Gastrocnemius medialis (tissue), 4 donors: Measurements from ENCODE around the gene OST4. TPM values are rescaled to one million over a fixed set of nuclear protein-coding genes. Genes with fewer than 3 reads are reported as not detected.
A peak's percentile ranks its signal among the peaks of the same experiment; 100 is the strongest.

Experiments
- ATAC-seq, 2 donors: fragments of 150-250 bp; one replicate each; pipeline ENCODE4 v1.9.1; 2016
- DNase-seq, 2 donors: peaks; one replicate each; pipeline ENCODE4 v3.0.0-alpha.2; 2019
- H3K27ac ChIP-seq, 4 donors: fragments of 200-600 bp; sonication (generic); 1 replicate in 1 of 4; 2 replicates in 3 of 4; pipeline ENCODE4 v1.5.1; 2016 to 2018; ENCODE audit warnings: mild to moderate bottlenecking in 2 of 4, moderate library complexity in 1 of 4
- H3K27me3 ChIP-seq, 3 donors: fragments of 200-600 bp; sonication (generic) in 2 of 3; 1 replicate in 1 of 3; 2 replicates in 2 of 3; pipeline versions ENCODE4 v1.5.1 to v1.6.0; 2016 to 2019; ENCODE audit warnings: mild to moderate bottlenecking in 1 of 3, moderate library complexity in 1 of 3
- H3K36me3 ChIP-seq, 2 donors: fragments of 200-600 bp; sonication (generic) in 1 of 2; one replicate each; pipeline ENCODE4 v1.5.1; 2017 to 2018
- H3K4me1 ChIP-seq, 2 donors: fragments of 200-600 bp; sonication (generic) in 1 of 2; one replicate each; pipeline ENCODE4 v1.5.1; 2016 to 2017; ENCODE audit warnings: mild to moderate bottlenecking in 2 of 2
- H3K4me3 ChIP-seq, 4 donors: fragments of 200-600 bp; sonication (generic) in 3 of 4; 1 replicate in 1 of 4; 2 replicates in 3 of 4; pipeline ENCODE4 v1.5.1; 2016 to 2019; ENCODE audit warnings: mild to moderate bottlenecking in 2 of 4
- H3K9me3 ChIP-seq, 3 donors: fragments of 200-600 bp; sonication (generic) in 2 of 3; 1 replicate in 1 of 3; 2 replicates in 2 of 3; pipeline ENCODE4 v1.5.1; 2016 to 2019
- POLR2A ChIP-seq, 2 donors: fragments of 450-650 bp; IDR thresholded peaks; one replicate each; pipeline ENCODE4 v1.6.1; 2017; ENCODE audit warnings: antibody characterized with exemption in 2 of 2, mild to moderate bottlenecking in 2 of 2, moderate library complexity in 2 of 2
- in situ Hi-C, 4 donors: fragments of 200-750 bp; cut with MboI; loops; one replicate each; pipeline versions ENCODE4 v1.15.0 to v1.8.0; 2017; ENCODE audit warnings: low sequenced_read_pairs in 4 of 4
- intact Hi-C: fragments of 100-400 bp; cut with DNase I; formaldehyde crosslinking; loops from one replicate; pipeline ENCODE4 v1.15.1; 2023; ENCODE audit warnings: low total_unique reads
- total RNA-seq, 4 donors: library from RNA; depleted of rRNA; stranded (reverse); fragments of >200 nt; gene quantifications; one replicate each; pipeline versions ENCODE4 v1.1.0 to v1.2.3, GENCODE V29; 2016
- TF ChIP-seq, protein P1 (sequence below), 5 experiments: fragments of 450-650 bp in 3 of 5; fragments of 200-600 bp in 2 of 5; sonication (generic) in 2 of 5; IDR thresholded peaks in 4 of 5; conservative IDR thresholded peaks in 1 of 5; 1 replicate in 4 of 5; 2 replicates in 1 of 5; pipeline ENCODE4 v1.5.1; 2016 to 2019; ENCODE audit warnings: antibody characterized with exemption in 5 of 5, mild to moderate bottlenecking in 3 of 5, moderate library complexity in 3 of 5

The OST4 gene
- total RNA-seq, 4 donors from 2014 or later, result 191 to 283 (median 251) TPM

DNA sequence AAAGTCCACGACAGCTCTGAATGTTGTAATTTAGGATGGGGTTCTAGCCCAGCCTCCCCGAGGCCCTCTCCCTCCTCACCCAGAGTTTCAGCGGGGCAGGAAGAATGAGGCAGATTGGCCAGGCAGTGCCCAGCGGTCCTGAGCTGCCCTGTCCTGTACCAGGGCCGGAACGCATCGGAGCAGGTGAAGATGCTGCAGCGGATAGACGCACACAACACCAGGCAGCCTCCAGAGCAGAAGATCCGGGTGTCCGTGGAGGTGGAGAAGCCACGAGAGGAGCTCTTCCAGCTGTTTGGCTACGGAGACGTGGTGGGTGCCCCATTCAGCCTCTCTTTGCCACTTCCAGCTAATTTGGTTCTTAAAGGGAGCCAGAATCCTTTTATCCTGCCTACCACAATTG lies 25.9 kb upstream of the OST4 start:
- intact Hi-C loops, result no loop called here

DNA sequence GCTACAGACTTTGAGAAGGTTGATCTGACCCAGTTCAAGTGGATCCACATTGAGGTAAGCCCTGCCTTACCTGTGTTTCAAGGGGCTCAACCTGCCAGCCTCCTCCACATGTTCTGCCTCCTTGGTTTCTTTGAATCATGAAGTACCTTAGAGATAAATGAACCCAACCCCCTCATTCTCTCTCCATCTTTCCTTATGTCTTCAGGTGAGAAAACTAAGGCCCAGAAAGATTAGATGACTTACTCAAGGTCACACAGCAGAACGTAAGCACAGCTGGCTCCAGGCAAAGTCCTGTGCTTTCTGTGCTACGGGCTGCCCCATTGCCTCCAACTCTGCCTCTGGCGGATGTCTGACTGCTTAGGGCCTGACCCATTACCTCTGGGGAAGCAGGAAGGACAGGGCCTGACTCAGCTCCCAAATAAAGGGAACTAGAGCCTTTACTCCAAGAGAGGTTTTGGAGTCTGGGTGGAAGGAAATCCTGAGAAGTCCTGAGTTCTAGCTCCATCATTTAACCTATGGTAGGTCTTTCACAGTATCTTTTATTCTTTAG lies 25.4 kb upstream of the OST4 start:
- peaks cover 5 to 8% of the 10 kb centered on the region in 2 donors for H3K4me1 ChIP-seq
- in situ Hi-C loops, result loop anchor here in 2 of 4 donors (5.0 to 10.0 kb wide), 2 partner anchors 95 to 188 kb away; partner anchors contain the start of gene TRIM54 (in 2 of the 2)
- no peaks in the 10 kb centered on the region for H3K36me3 ChIP-seq
- intact Hi-C loops, result no loop called here
- no peak overlapping the region for H3K4me3 ChIP-seq
- peak overlapping the region; percentile 69 to 78 (median 71) for H3K27ac ChIP-seq
- ATAC-seq (no peak), DNase-seq (no peak)
- TF ChIP-seq, protein P1, sequence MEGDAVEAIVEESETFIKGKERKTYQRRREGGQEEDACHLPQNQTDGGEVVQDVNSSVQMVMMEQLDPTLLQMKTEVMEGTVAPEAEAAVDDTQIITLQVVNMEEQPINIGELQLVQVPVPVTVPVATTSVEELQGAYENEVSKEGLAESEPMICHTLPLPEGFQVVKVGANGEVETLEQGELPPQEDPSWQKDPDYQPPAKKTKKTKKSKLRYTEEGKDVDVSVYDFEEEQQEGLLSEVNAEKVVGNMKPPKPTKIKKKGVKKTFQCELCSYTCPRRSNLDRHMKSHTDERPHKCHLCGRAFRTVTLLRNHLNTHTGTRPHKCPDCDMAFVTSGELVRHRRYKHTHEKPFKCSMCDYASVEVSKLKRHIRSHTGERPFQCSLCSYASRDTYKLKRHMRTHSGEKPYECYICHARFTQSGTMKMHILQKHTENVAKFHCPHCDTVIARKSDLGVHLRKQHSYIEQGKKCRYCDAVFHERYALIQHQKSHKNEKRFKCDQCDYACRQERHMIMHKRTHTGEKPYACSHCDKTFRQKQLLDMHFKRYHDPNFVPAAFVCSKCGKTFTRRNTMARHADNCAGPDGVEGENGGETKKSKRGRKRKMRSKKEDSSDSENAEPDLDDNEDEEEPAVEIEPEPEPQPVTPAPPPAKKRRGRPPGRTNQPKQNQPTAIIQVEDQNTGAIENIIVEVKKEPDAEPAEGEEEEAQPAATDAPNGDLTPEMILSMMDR (IDR thresholded peaks at IDR 0.05 in 4 of 5, conservative IDR thresholded peaks at IDR 0.05 in 1 of 5), result no peak
- TF ChIP-seq POLR2A (IDR thresholded peaks at IDR 0.05), result no peak
- H3K27me3 ChIP-seq, result no peaks in the 10 kb centered on the region
- H3K9me3 ChIP-seq, result no peaks in the 10 kb centered on the region

More for the DNA sequence above, 25.9 kb upstream of the OST4 start:
- DNase-seq, result no peak
- ATAC-seq, result no peak
- Histone ChIP-seq H3K4me1 (peaks cover 5 to 8% of the 10 kb centered on the region in 2 donors), H3K4me3 (no peak overlapping the region), H3K9me3 (no peaks in the 10 kb centered on the region), H3K36me3 (no peaks in the 10 kb centered on the region), H3K27ac (no peak overlapping the region), H3K27me3 (no peaks in the 10 kb centered on the region)
- TF ChIP-seq, protein P1 (IDR thresholded peaks at IDR 0.05 in 4 of 5, conservative IDR thresholded peaks at IDR 0.05 in 1 of 5), result no peak
- TF ChIP-seq POLR2A (IDR thresholded peaks at IDR 0.05), result no peak
- in situ Hi-C loops, result loop anchor here in 2 of 4 donors (5.0 to 10.0 kb wide), 2 partner anchors 95 to 187 kb away; partner anchors contain the start of gene TRIM54 (in 2 of the 2)

DNA sequence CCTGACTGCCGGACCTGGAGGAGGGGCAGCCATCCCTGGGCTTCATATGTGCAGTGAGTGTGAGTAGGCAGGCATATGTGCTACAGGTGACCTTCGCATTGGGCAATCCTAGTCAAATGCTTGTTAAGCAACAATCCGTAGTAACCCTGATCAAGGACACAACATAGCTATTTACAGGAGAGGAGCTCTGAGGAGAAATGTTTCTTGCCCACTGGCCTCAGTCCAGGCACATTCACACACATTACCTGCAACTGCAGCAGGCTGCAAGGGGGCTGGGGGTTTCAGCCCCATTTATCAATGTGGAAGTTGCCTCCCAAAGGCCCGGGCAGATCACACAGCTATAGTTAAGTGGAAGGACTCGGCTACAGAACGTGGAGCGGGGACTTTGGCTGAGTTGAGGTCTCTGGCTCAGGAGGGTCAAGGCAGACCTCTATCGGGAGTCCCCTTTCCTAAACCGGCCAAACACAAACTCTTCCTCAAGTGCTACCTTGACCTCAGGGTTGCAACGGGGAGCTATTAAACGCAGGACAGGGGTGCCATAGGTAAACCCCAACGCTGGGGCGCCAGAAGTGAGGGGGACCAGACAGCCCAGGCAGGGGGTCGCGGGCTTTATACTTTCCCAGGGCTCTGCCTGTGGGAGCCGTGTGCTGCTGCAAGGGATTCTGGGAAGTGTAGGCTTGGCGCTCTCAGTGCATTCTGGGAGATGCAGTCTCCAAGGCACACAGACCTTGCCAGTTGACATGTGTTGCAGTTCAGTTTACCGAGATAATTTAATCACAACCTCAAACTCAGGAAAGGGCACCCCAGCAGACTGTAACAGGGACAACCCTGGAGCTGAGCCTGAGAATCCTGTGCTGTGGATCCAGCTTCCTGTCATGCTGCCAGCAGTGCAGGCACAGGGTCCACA lies 24.5 kb upstream of the OST4 start:
- intact Hi-C loops, result no loop called here
- DNase-seq (peak; percentile 50 to 72), ATAC-seq (peak; percentile 86 to 93)
- TF ChIP-seq, protein P1 (IDR thresholded peaks at IDR 0.05 in 4 of 5, conservative IDR thresholded peaks at IDR 0.05 in 1 of 5), result no peak
- TF ChIP-seq POLR2A (IDR thresholded peaks at IDR 0.05), result no peak
- H3K27me3 ChIP-seq, result no peaks in the 10 kb centered on the region
- H3K27ac ChIP-seq, result peak overlapping the region; percentile 69 to 78 (median 71)
- peak overlapping the region; percentile 41 to 59 (median 54) for H3K4me3 ChIP-seq
- H3K36me3 ChIP-seq, result no peaks in the 10 kb centered on the region
- peaks cover 5 to 8% of the 10 kb centered on the region in 2 donors for H3K4me1 ChIP-seq
- in situ Hi-C loops, result loop anchor here in 2 of 4 donors (5.0 to 10.0 kb wide), 2 partner anchors 96 to 189 kb away; partner anchors contain the start of gene TRIM54 (in 2 of the 2)
- H3K9me3 ChIP-seq, result no peaks in the 10 kb centered on the region

DNA sequence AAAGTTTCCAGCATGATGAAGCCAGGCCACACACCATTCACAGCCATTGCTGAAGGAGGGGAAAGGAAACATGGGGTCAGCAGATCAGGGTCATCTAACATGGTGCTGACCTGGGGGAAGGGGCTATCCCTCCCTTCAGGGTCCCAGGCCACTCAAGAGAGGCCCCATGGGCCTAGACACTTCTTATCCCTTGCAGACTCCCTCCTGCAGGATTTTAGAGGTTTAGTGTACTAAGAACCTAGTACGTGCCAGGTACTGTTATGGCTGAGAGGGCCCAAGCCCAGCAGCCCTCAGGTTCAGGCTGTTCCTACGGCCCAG lies 23.9 kb upstream of the OST4 start:
- H3K4me3 ChIP-seq, result no peak overlapping the region
- in situ Hi-C loops (loop anchor here in 2 of 4 donors (5.0 to 10.0 kb wide), 2 partner anchors 97 to 189 kb away; partner anchors contain the start of gene TRIM54 (in 2 of the 2)), intact Hi-C loops (no loop called here)
- H3K27me3 ChIP-seq, result no peaks in the 10 kb centered on the region
- H3K9me3 ChIP-seq, result no peaks in the 10 kb centered on the region
- peak overlapping the region in 2 of 4 donors; percentile 73 to 78 for H3K27ac ChIP-seq
- DNase-seq (no peak), ATAC-seq (no peak)
- no peaks in the 10 kb centered on the region for H3K36me3 ChIP-seq
- TF ChIP-seq, protein P1 (IDR thresholded peaks at IDR 0.05 in 4 of 5, conservative IDR thresholded peaks at IDR 0.05 in 1 of 5), result no peak
- TF ChIP-seq POLR2A (IDR thresholded peaks at IDR 0.05), result no peak
- peaks cover 5 to 8% of the 10 kb centered on the region in 2 donors for H3K4me1 ChIP-seq
